CD4-positive, alpha-beta T cell (primary cell): ENCODE data around the gene TMEM203. TPM values are rescaled to one million over a fixed set of nuclear protein-coding genes. Genes with fewer than 3 reads are reported as not detected.

Experiments
- ATAC-seq: fragments of 200-7000 bp; cut with Tn5 transposase; one replicate; pipeline ENCODE4 v1.10.0; 2022; ENCODE audit warnings: mild to moderate bottlenecking; ENCODE audit not compliant: poor library complexity
- CTCF ChIA-PET: fragments of 350-600 bp; sonication (Branson Sonifier 250); formaldehyde crosslinking; loops from one replicate; lab custom pipeline; 2021; ENCODE audit warnings: antibody characterized with exemption, inconsistent platforms; lab: Charles Lee
- POLR2A ChIA-PET: fragments of 350-600 bp; sonication (Branson Sonifier 250); formaldehyde crosslinking; loops from one replicate; lab custom pipeline; 2021; ENCODE audit warnings: antibody characterized with exemption, inconsistent platforms; lab: Charles Lee
- DNase-seq, 14 experiments: peaks; one replicate each; pipeline ENCODE4 v3.0.0-alpha.2; 2013 to 2020; ENCODE audit warnings: mixed read lengths in 2 of 14
- H3K27ac ChIP-seq, 2 donors: one replicate each; pipeline versions ENCODE4 v1.5.1 to v1.7.0; 2013; ENCODE audit warnings: low read length in 2 of 2, low read depth in 1 of 2, mild to moderate bottlenecking in 1 of 2
- H3K27me3 ChIP-seq, 2 experiments: 1 replicate in 1 of 2; 2 replicates in 1 of 2; pipeline versions ENCODE4 v1.6.1 to v1.7.0; 2013; ENCODE audit warnings: low read length in 2 of 2, control low read depth in 1 of 2, mild to moderate bottlenecking in 1 of 2, moderate library complexity in 1 of 2; ENCODE audit not compliant: insufficient read depth in 2 of 2, control insufficient read depth in 1 of 2
- H3K36me3 ChIP-seq: one replicate; pipeline ENCODE4 v1.6.1; 2013; ENCODE audit warnings: low read length, control low read depth; ENCODE audit not compliant: insufficient read depth
- H3K4me1 ChIP-seq: one replicate; pipeline ENCODE4 v1.6.1; 2013; ENCODE audit warnings: low read length, control low read depth; ENCODE audit not compliant: insufficient read depth
- H3K4me3 ChIP-seq: one replicate; pipeline ENCODE4 v1.5.1; 2013; ENCODE audit warnings: mild to moderate bottlenecking, low read length, moderate library complexity
- H3K9me3 ChIP-seq, 2 experiments: 1 replicate in 1 of 2; 2 replicates in 1 of 2; pipeline versions ENCODE4 v1.6.1 to v1.7.0; 2013; ENCODE audit warnings: low read length in 2 of 2, mild to moderate bottlenecking in 2 of 2, control low read depth in 1 of 2, moderate library complexity in 1 of 2; ENCODE audit not compliant: control insufficient read depth in 1 of 2, insufficient read depth in 1 of 2
- H3K27ac Mint-ChIP-seq: one replicate; pipeline ENCODE4 v1.8.0; 2020; ENCODE audit warnings: mixed read lengths
- H3K27me3 Mint-ChIP-seq: one replicate; pipeline ENCODE4 v1.8.0; 2021; ENCODE audit warnings: mixed read lengths
- H3K36me3 Mint-ChIP-seq: one replicate; pipeline ENCODE4 v1.8.0; 2021; ENCODE audit warnings: low read depth, mixed read lengths
- H3K4me1 Mint-ChIP-seq: one replicate; pipeline ENCODE4 v1.8.0; 2021; ENCODE audit warnings: low read depth, mixed read lengths
- H3K4me3 Mint-ChIP-seq: one replicate; pipeline ENCODE4 v1.8.0; 2020; ENCODE audit warnings: mild to moderate bottlenecking, mixed read lengths
- H3K9me3 Mint-ChIP-seq: one replicate; pipeline ENCODE4 v1.8.0; 2020; ENCODE audit warnings: mixed read lengths
- CTCF ChIP-seq: fragments of 200-600 bp; IDR thresholded peaks from one replicate; pipeline ENCODE4 v1.8.0; 2022; ENCODE audit warnings: antibody characterized with exemption, mild to moderate bottlenecking
- intact Hi-C, 2 experiments: fragments of 100-400 bp; cut with DNase I in 1 of 2; cut with micrococcal nuclease in 1 of 2; formaldehyde crosslinking; loops; one replicate each; pipeline versions ENCODE4 v1.15.1 to v1.9.0; 2023 to 2025; cut with DNase I, micrococcal nuclease
- total RNA-seq, 174 experiments: library from RNA in 2 of 174; stranded (reverse) in 2 of 174; gene quantifications; one replicate each; pipeline ENCODE4 v1.2.3 and lab custom pipeline; 2021 to 2026

Gene TMEM203
- total RNA-seq, 2 experiments from 2014 or later, result 18.2 to 18.7 TPM

GRCh38 chr9:137179761-137180160, 25.7 kb downstream of the TMEM203 start:
- DNase-seq (no peak), ATAC-seq (no peak)
- H3K4me3 Mint-ChIP-seq, result no peak overlapping the region
- Histone ChIP-seq H3K27me3 (no peaks in the 10 kb centered on the region), H3K27ac (no peak overlapping the region), H3K4me1 (peaks cover 11% of the 10 kb centered on the region), H3K4me3 (no peak overlapping the region), H3K9me3 (no peaks in the 10 kb centered on the region), H3K36me3 (peaks cover 59% of the 10 kb centered on the region)
- no peaks in the 10 kb centered on the region for H3K27me3 Mint-ChIP-seq
- CTCF ChIA-PET, result interaction anchor here (1.8 kb wide), 1 partner anchor 84 kb away, joined by 3 read pairs; no protein-coding TSS in a partner anchor
- TF ChIP-seq CTCF, result no peak
- peaks cover 54% of the 10 kb centered on the region for H3K36me3 Mint-ChIP-seq
- POLR2A ChIA-PET, result no interaction called here
- peaks cover 8% of the 10 kb centered on the region for H3K4me1 Mint-ChIP-seq
- no peak overlapping the region for H3K27ac Mint-ChIP-seq
- intact Hi-C loops, result loop anchor here in 1 of 2 experiments (10.0 kb wide), 1 partner anchor 55 kb away; no protein-coding TSS in a partner anchor
- H3K9me3 Mint-ChIP-seq, result no peaks in the 10 kb centered on the region

GRCh38 chr9:137178939-137179630, 26.4 kb downstream of the TMEM203 start:
- Mint-ChIP-seq H3K27me3 (no peaks in the 10 kb centered on the region), H3K27ac (no peak overlapping the region), H3K4me3 (no peak overlapping the region), H3K36me3 (peaks cover 49% of the 10 kb centered on the region), H3K4me1 (peaks cover 5% of the 10 kb centered on the region), H3K9me3 (no peaks in the 10 kb centered on the region)
- no peak for ATAC-seq
- Histone ChIP-seq H3K4me3 (no peak overlapping the region), H3K9me3 (no peaks in the 10 kb centered on the region), H3K27ac (no peak overlapping the region), H3K36me3 (peaks cover 55% of the 10 kb centered on the region), H3K4me1 (peaks cover 16% of the 10 kb centered on the region), H3K27me3 (peaks cover 0 to under 1% of the 10 kb centered on the region in 2 experiments)
- intact Hi-C loops, result loop anchor here in 1 of 2 experiments (10.0 kb wide), 1 partner anchor 54 kb away; no protein-coding TSS in a partner anchor
- DNase-seq, result no peak
- no peak for TF ChIP-seq CTCF
- ChIA-PET CTCF (interaction anchor here (1.8 kb wide), 1 partner anchor 83 kb away, joined by 3 read pairs; no protein-coding TSS in a partner anchor), POLR2A (no interaction called here)

- peaks cover 4% of the 10 kb centered on the region for H3K4me1 Mint-ChIP-seq
- H3K27ac Mint-ChIP-seq, result no peak overlapping the region
- peaks cover 19% of the 10 kb centered on the region for H3K4me1 ChIP-seq
- H3K4me3 Mint-ChIP-seq, result peak overlapping the region; percentile 30
- POLR2A ChIA-PET, result no interaction called here
- H3K27me3 ChIP-seq, result peaks cover 5% of the 10 kb centered on the region in 2 experiments
- no peaks in the 10 kb centered on the region for H3K27me3 Mint-ChIP-seq
- no peak for DNase-seq
- TF ChIP-seq CTCF, result no peak
- H3K27ac ChIP-seq, result no peak overlapping the region
- CTCF ChIA-PET, result no interaction called here
- H3K36me3 ChIP-seq, result peaks cover 48% of the 10 kb centered on the region
- intact Hi-C loops, result loop anchor here in 1 of 2 experiments (10.0 kb wide), 1 partner anchor 54 kb away; no protein-coding TSS in a partner anchor
- ATAC-seq, result no peak
- peaks cover 42% of the 10 kb centered on the region for H3K36me3 Mint-ChIP-seq
- no peak overlapping the region for H3K4me3 ChIP-seq
- no peaks in the 10 kb centered on the region for H3K9me3 Mint-ChIP-seq
- H3K9me3 ChIP-seq, result no peaks in the 10 kb centered on the region
Observed at GRCh38 chr9:137178201-137178938, 27.1 kb downstream of the TMEM203 start.
